ENCODE measurements around the gene OR1S2. TPM values are rescaled to one million over a fixed set of nuclear protein-coding genes. Genes with fewer than 3 reads are reported as not detected.

Gene OR1S2
- total RNA-seq, 1 donor from 2014 or later = not detected

DNA sequence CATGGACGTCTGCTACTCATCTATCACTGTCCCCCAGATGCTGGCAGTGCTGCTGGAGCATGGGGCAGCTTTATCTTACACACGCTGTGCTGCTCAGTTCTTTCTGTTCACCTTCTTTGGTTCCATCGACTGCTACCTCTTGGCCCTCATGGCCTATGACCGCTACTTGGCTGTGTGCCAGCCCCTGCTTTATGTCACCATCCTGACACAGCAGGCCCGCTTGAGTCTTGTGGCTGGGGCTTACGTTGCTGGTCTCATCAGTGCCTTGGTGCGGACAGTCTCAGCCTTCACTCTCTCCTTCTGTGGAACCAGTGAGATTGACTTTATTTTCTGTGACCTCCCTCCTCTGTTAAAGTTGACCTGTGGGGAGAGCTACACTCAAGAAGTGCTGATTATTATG lies 24.3 kb downstream of the OR1S2 start:
- Mint-ChIP-seq H3K27ac (no peak overlapping the region), H3K9me3 (no peaks in the 10 kb centered on the region), H3K27me3 (no peaks in the 10 kb centered on the region), H3K36me3 (no peaks in the 10 kb centered on the region), H3K4me3 (no peak overlapping the region), H3K4me1 (ENCODE audit: unreplicated experiment) (no peaks in the 10 kb centered on the region)
- no peak for DNase-seq (ENCODE audit: extremely low spot score, unreplicated experiment)
- TF ChIP-seq, protein P1, sequence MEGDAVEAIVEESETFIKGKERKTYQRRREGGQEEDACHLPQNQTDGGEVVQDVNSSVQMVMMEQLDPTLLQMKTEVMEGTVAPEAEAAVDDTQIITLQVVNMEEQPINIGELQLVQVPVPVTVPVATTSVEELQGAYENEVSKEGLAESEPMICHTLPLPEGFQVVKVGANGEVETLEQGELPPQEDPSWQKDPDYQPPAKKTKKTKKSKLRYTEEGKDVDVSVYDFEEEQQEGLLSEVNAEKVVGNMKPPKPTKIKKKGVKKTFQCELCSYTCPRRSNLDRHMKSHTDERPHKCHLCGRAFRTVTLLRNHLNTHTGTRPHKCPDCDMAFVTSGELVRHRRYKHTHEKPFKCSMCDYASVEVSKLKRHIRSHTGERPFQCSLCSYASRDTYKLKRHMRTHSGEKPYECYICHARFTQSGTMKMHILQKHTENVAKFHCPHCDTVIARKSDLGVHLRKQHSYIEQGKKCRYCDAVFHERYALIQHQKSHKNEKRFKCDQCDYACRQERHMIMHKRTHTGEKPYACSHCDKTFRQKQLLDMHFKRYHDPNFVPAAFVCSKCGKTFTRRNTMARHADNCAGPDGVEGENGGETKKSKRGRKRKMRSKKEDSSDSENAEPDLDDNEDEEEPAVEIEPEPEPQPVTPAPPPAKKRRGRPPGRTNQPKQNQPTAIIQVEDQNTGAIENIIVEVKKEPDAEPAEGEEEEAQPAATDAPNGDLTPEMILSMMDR (conservative IDR thresholded peaks at IDR 0.05) = no peak

DNA sequence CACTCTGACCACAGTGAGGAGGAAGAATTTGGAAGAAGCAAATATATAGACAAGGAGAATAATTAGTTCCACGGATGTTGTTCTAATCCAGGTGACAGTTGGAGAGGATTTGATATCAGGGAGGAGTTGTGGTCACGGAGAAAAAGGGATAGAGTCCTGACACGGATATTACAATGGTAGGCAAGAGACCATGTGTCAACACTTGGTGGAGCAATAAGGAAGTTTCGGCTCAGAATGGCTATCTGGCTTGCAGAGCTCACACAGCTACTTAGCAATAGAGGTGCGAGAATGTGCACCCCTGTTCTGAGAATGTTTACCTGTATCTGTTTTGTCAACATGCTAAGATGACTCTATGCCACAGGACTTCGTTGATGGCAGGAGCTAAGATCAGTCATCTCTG lies 25.5 kb downstream of the OR1S2 start:
- Mint-ChIP-seq H3K27ac (no peak overlapping the region), H3K4me3 (no peak overlapping the region), H3K4me1 (ENCODE audit: unreplicated experiment) (no peaks in the 10 kb centered on the region), H3K27me3 (no peaks in the 10 kb centered on the region), H3K36me3 (no peaks in the 10 kb centered on the region), H3K9me3 (no peaks in the 10 kb centered on the region)
- TF ChIP-seq, protein P1 (conservative IDR thresholded peaks at IDR 0.05) = no peak
- no peak for DNase-seq (ENCODE audit: extremely low spot score, unreplicated experiment)

DNA sequence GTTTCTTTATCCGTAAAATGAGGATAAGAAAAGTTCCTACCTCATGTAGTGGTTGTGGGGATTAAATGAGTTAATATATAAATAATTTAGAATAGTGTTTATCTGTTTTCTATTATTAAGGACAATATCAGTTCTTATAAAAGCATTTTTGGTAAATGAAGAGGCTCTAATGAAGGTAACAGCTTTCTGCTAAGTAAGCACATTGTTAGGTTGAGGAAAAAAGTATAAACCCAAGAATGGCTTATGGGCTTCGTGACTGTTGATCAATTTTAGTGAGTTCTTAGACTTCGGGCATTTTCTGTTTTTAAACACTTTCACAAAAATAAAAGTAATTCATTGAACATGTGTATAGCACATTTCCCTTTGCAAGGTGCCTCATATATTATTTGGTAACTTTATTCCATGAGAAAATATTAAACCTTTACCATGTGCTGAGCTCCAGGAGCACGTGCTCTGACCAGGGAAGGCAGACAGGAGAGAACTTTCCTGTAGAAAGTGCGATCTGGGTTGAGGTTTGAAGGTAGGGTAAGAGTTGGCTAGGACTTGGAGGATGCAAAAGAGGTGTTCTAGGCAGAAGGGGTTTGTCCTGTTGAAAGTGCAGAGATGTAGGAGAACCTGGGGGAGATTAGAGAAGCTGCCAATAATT lies 26.4 kb downstream of the OR1S2 start:
- H3K4me3 Mint-ChIP-seq = no peak overlapping the region
- H3K36me3 Mint-ChIP-seq = no peaks in the 10 kb centered on the region
- no peaks in the 10 kb centered on the region for H3K4me1 Mint-ChIP-seq (ENCODE audit: unreplicated experiment)
- H3K27me3 Mint-ChIP-seq = no peaks in the 10 kb centered on the region
- TF ChIP-seq, protein P1 (conservative IDR thresholded peaks at IDR 0.05) = no peak
- H3K9me3 Mint-ChIP-seq = no peaks in the 10 kb centered on the region
- H3K27ac Mint-ChIP-seq = no peak overlapping the region
- DNase-seq (ENCODE audit: extremely low spot score, unreplicated experiment) = no peak

DNA sequence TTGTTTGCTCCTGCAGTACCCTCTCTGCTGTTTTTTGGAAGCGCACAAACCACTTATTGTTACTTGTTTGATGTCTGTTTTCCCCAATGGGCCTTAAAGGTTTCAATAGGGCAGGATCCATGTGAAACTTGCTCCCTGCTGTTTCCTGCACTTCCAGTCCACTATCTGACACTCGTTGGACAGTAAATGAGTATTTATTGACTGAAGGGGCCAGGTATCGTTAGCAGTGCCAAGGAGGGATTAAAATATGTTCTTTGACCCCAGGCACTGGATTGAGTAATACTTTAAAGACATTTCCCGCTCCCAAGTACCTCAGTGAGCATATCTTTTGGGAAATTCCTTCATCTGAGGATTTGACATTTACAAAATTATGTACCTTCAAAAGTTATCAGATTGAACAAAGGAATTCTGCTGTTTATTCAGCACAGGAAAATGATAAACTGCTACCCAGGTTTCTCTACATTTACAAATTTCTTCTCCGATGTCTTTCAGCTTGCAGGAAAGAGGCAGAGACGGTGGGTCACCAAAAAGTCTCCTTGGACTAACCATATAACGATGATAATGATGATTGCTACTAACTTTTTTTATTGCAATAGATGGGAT lies 38.3 kb downstream of the OR1S2 start:
- Mint-ChIP-seq H3K4me3 (no peak overlapping the region), H3K4me1 (ENCODE audit: unreplicated experiment) (no peaks in the 10 kb centered on the region), H3K27me3 (no peaks in the 10 kb centered on the region), H3K9me3 (no peaks in the 10 kb centered on the region), H3K36me3 (no peaks in the 10 kb centered on the region), H3K27ac (no peak overlapping the region)
- TF ChIP-seq, protein P1 (conservative IDR thresholded peaks at IDR 0.05) = no peak
- no peak for DNase-seq (ENCODE audit: extremely low spot score, unreplicated experiment)

DNA sequence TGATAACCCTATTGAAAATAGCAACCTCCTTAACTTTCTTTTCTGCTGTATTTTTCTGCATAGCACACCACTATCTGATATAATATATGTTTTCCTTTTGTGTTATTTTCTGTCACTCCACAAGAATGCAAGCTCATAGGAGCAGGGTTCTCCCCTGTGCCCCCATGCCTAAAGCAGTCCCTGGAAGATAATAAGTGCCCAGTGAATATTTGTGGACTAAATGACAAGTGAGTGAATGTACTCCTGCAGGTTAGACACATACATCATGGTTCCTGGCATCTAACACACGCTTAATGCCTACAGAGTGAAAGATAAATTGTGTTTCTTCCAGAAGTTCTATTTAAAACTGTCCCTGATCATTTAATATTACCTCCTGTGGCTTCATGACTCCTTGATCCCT lies 39.0 kb downstream of the OR1S2 start:
- Mint-ChIP-seq H3K27me3 (no peaks in the 10 kb centered on the region), H3K9me3 (no peaks in the 10 kb centered on the region), H3K36me3 (no peaks in the 10 kb centered on the region), H3K4me3 (no peak overlapping the region), H3K4me1 (ENCODE audit: unreplicated experiment) (no peaks in the 10 kb centered on the region), H3K27ac (no peak overlapping the region)
- TF ChIP-seq, protein P1 (conservative IDR thresholded peaks at IDR 0.05) = no peak
- no peak for DNase-seq (ENCODE audit: extremely low spot score, unreplicated experiment)
